ENCODE data around the gene GRIN2D. TPM values are rescaled to one million over a fixed set of nuclear protein-coding genes. Genes with fewer than 3 reads are reported as not detected.
A peak's percentile ranks its signal among the peaks of the same experiment; 100 is the strongest.

The GRIN2D gene
- under 1 TPM; 0.13 to 0.18 TPM for total RNA-seq

- intact Hi-C loops (cut with micrococcal nuclease): no loop called here
- Mint-ChIP-seq H3K27me3 (peaks cover 41% of the 10 kb centered on the region), H3K36me3 (ENCODE audit: low read depth) (no peaks in the 10 kb centered on the region), H3K4me1 (ENCODE audit: low read depth) (peaks cover 36% of the 10 kb centered on the region), H3K4me3 (peak within 1 kb of the TSS; percentile 15), H3K27ac (no peak within 1 kb of the TSS), H3K9me3 (no peaks in the 10 kb centered on the region)
- CTCF ChIA-PET: interaction anchor here (1.0 to 3.1 kb wide), 4 partner anchors 13 to 43 kb away, joined by 3 to 8 read pairs (median 4); partner anchors contain the start of genes SYNGR4 and TMEM143
- ATAC-seq (no peak), DNase-seq (peak; percentile 41)
- TF ChIP-seq, protein P1, sequence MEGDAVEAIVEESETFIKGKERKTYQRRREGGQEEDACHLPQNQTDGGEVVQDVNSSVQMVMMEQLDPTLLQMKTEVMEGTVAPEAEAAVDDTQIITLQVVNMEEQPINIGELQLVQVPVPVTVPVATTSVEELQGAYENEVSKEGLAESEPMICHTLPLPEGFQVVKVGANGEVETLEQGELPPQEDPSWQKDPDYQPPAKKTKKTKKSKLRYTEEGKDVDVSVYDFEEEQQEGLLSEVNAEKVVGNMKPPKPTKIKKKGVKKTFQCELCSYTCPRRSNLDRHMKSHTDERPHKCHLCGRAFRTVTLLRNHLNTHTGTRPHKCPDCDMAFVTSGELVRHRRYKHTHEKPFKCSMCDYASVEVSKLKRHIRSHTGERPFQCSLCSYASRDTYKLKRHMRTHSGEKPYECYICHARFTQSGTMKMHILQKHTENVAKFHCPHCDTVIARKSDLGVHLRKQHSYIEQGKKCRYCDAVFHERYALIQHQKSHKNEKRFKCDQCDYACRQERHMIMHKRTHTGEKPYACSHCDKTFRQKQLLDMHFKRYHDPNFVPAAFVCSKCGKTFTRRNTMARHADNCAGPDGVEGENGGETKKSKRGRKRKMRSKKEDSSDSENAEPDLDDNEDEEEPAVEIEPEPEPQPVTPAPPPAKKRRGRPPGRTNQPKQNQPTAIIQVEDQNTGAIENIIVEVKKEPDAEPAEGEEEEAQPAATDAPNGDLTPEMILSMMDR (IDR thresholded peaks at IDR 0.05): no peak
- POLR2A ChIA-PET: interaction anchor here (0.6 to 0.8 kb wide), 3 partner anchors 8 to 196 kb away, joined by 3 read pairs; no protein-coding TSS in a partner anchor
Observed at GRCh38 chr19:48393559-48394330, at the start of gene GRIN2D. TSS of gene GRIN2D (plus strand) at chr19:48393668. CDS start at chr19:48398393, 4,725 bp downstream.

DNA sequence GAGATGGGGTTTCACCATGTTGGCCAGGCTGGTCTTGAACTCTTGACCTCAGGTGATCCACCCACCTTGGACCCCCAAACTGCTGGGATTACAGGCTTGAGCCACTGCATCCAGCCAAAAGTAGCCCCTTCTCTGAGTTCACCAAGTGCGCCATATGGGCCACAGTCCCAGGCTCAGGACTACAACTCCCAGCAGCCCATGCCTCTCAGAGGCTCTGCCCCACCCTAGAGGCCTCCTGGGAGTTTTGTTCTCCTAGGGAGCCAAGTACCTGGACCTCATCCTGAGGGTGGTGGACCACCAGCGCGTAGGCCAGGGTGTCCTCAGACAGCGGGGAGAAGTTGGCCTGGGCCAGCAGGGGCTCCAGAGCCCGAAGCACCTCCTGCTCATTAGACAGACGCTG lies 48.6 kb upstream of the GRIN2D start:
- intact Hi-C loops (cut with micrococcal nuclease): no loop called here
- Mint-ChIP-seq H3K27me3 (no peaks in the 10 kb centered on the region), H3K36me3 (ENCODE audit: low read depth) (no peaks in the 10 kb centered on the region), H3K9me3 (no peaks in the 10 kb centered on the region), H3K4me1 (ENCODE audit: low read depth) (no peaks in the 10 kb centered on the region), H3K27ac (no peak overlapping the region), H3K4me3 (no peak overlapping the region)
- ATAC-seq: peak; percentile 37
- TF ChIP-seq, protein P1 (IDR thresholded peaks at IDR 0.05): no peak
- ChIA-PET CTCF (interaction anchor here (0.9 kb wide), 1 partner anchor 47 kb away, joined by 4 read pairs; the partner anchor contains the start of gene KDELR1), POLR2A (no interaction called here)
- no peak for DNase-seq

DNA sequence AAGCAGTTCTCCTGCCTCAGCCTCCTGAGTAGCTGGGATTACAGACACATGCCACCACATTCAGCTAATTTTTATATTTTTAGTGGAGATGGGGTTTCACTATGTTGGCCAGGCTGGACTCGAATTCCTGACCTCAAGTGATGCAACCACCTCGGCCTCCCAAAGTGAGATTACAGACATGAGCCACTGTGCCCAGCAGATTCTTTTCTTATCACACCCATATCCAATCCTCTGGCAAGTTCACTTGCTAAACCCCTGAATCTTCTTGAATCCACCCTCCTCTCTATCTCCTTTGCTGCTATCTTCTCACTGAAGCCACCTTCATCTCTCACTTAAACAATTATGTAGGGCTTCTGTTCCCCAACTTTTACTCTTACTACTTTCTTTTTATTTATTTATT lies 47.3 kb upstream of the GRIN2D start:
- CTCF ChIA-PET: interaction anchor here (0.7 kb wide), 1 partner anchor 13 kb away, joined by 3 read pairs; no protein-coding TSS in a partner anchor

DNA sequence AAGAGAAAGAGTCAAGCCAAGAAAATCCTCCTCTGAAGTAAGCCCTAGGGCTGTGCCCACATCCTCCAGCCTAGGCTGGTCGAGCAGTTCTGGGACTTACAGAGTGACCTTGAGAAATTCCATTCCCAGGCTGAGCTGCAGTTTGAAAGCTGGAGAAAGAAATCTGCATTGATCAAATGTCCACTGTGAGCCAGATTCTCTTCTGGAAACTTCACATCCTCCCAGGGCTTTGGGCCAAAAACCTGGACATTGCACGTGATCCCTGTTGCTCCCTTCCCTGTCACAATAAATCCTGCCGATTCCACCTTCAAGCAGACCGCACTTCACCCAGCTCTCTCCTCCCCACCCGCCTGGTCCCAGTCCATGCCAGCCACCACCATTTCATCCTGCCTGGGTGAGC lies 45.4 kb upstream of the GRIN2D start:
- ATAC-seq (no peak), DNase-seq (no peak)
- TF ChIP-seq, protein P1 (IDR thresholded peaks at IDR 0.05): no peak
- H3K27ac Mint-ChIP-seq: no peak overlapping the region
- peaks cover 7% of the 10 kb centered on the region for H3K4me1 Mint-ChIP-seq (ENCODE audit: low read depth)
- H3K36me3 Mint-ChIP-seq (ENCODE audit: low read depth): peaks cover 1% of the 10 kb centered on the region
- ChIA-PET POLR2A (interaction anchor here (2.4 kb wide), 1 partner anchor 13 kb away, joined by 6 read pairs; no protein-coding TSS in a partner anchor), CTCF (no interaction called here)
- no peaks in the 10 kb centered on the region for H3K27me3 Mint-ChIP-seq
- H3K9me3 Mint-ChIP-seq: no peaks in the 10 kb centered on the region
- no peak overlapping the region for H3K4me3 Mint-ChIP-seq
- intact Hi-C loops (cut with micrococcal nuclease): no loop called here

More for the DNA sequence above, 47.3 kb upstream of the GRIN2D start:
- Mint-ChIP-seq H3K36me3 (ENCODE audit: low read depth) (peaks cover 1% of the 10 kb centered on the region), H3K27ac (no peak overlapping the region), H3K27me3 (no peaks in the 10 kb centered on the region), H3K4me1 (ENCODE audit: low read depth) (peaks cover 3% of the 10 kb centered on the region), H3K9me3 (no peaks in the 10 kb centered on the region), H3K4me3 (no peak overlapping the region)
- ATAC-seq: no peak
- intact Hi-C loops (cut with micrococcal nuclease): no loop called here
- POLR2A ChIA-PET: interaction anchor here (2.4 kb wide), 1 partner anchor 11 kb away, joined by 6 read pairs; no protein-coding TSS in a partner anchor
- TF ChIP-seq, protein P1 (IDR thresholded peaks at IDR 0.05): no peak
- no peak for DNase-seq

- Mint-ChIP-seq H3K4me3 (no peak overlapping the region), H3K36me3 (ENCODE audit: low read depth) (peaks cover 1% of the 10 kb centered on the region), H3K27ac (no peak overlapping the region), H3K9me3 (no peaks in the 10 kb centered on the region), H3K27me3 (no peaks in the 10 kb centered on the region), H3K4me1 (ENCODE audit: low read depth) (peaks cover 7% of the 10 kb centered on the region)
- ATAC-seq (no peak), DNase-seq (no peak)
- ChIA-PET POLR2A (no interaction called here), CTCF (no interaction called here)
- TF ChIP-seq, protein P1 (IDR thresholded peaks at IDR 0.05): no peak
- intact Hi-C loops (cut with micrococcal nuclease): no loop called here
Observed at GRCh38 chr19:48348737-48349136, 44.7 kb upstream of the GRIN2D start.

Data from activated CD8-positive, alpha-beta T cell treated with anti-CD3 and anti-CD28 coated beads for 36 hours (primary cell).